BE2C (cell line): ENCODE data around the gene TMEM131L.

ENCODE experiments used
- DNase-seq: peaks from one replicate; pipeline ENCODE4 v3.0.0-alpha.2; 2020
- H3K27me3 ChIP-seq: fragments of 250-450 bp; sonication (Bioruptor Pico); 2 replicates; pipeline ENCODE4 v1.5.1; 2020; ENCODE audit warnings: mild to moderate bottlenecking
- H3K36me3 ChIP-seq: fragments of 250-450 bp; sonication (Bioruptor Pico); 2 replicates; pipeline ENCODE4 v1.5.1; 2020; ENCODE audit warnings: mild to moderate bottlenecking
- H3K4me1 ChIP-seq: fragments of 250-450 bp; sonication (Bioruptor Pico); 2 replicates; pipeline ENCODE4 v1.5.1; 2020
- H3K4me3 ChIP-seq: 2 replicates; pipeline ENCODE4 v1.5.1; 2011; ENCODE audit warnings: low read depth, low read length
- H3K9me3 ChIP-seq: fragments of 250-450 bp; sonication (Bioruptor Pico); 2 replicates; pipeline ENCODE4 v1.5.1; 2020
- CTCF ChIP-seq: IDR thresholded peaks from 2 replicates; pipeline ENCODE4 v1.5.1; 2012; ENCODE audit warnings: mild to moderate bottlenecking, low read depth, low read length

The TMEM131L gene

DNA sequence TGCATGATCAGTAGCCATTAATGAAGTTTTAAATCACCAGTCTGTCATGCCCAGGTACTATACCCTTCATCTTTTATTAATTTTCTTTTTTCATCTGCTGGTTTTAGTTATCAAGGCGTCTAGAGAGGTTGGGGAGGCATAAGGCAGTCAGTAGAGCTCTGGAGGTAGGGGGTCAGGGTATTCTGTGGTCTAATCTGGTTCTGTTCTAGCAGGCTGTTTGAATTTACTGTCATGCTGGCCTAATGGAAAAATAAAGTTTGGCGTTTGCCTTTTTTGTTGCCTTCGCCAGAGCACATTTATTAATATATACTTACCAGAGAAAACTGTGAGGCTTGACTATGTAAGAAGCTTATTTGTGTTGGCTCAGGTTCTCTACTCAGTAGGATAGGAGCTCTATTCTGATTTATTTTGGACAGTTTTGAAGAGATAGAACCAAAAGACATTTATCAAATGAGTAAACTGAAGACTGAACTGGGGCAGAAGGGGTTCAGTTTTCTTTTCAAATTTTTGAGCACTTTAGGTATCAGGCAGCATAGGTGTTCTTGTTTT, 46.9 kb downstream of the TMEM131L start:
- H3K4me3 ChIP-seq, result no peak overlapping the region
- H3K36me3 ChIP-seq, result no peaks in the 10 kb centered on the region; the same call in 1 of the 2 replicates
- TF ChIP-seq CTCF, result no peak
- H3K27me3 ChIP-seq, result no peaks in the 10 kb centered on the region
- H3K4me1 ChIP-seq, result no peaks in the 10 kb centered on the region
- no peaks in the 10 kb centered on the region for H3K9me3 ChIP-seq
- no peak for DNase-seq

GRCh38 chr4:153513596-153513995, 47.4 kb downstream of the TMEM131L start:
- Histone ChIP-seq H3K4me3 (no peak overlapping the region), H3K36me3 (no peaks in the 10 kb centered on the region; the same call in 1 of the 2 replicates), H3K9me3 (no peaks in the 10 kb centered on the region), H3K4me1 (no peaks in the 10 kb centered on the region), H3K27me3 (no peaks in the 10 kb centered on the region)
- no peak for DNase-seq
- TF ChIP-seq CTCF, result no peak

- Histone ChIP-seq H3K27me3 (no peaks in the 10 kb centered on the region), H3K36me3 (no peaks in the 10 kb centered on the region; the same call in 1 of the 2 replicates), H3K4me3 (no peak overlapping the region), H3K9me3 (no peaks in the 10 kb centered on the region), H3K4me1 (no peaks in the 10 kb centered on the region; the same call in 1 of the 2 replicates)
- TF ChIP-seq CTCF, result no peak
- DNase-seq, result no peak
Observed at GRCh38 chr4:153514001-153514526, 47.9 kb downstream of the TMEM131L start.

DNA sequence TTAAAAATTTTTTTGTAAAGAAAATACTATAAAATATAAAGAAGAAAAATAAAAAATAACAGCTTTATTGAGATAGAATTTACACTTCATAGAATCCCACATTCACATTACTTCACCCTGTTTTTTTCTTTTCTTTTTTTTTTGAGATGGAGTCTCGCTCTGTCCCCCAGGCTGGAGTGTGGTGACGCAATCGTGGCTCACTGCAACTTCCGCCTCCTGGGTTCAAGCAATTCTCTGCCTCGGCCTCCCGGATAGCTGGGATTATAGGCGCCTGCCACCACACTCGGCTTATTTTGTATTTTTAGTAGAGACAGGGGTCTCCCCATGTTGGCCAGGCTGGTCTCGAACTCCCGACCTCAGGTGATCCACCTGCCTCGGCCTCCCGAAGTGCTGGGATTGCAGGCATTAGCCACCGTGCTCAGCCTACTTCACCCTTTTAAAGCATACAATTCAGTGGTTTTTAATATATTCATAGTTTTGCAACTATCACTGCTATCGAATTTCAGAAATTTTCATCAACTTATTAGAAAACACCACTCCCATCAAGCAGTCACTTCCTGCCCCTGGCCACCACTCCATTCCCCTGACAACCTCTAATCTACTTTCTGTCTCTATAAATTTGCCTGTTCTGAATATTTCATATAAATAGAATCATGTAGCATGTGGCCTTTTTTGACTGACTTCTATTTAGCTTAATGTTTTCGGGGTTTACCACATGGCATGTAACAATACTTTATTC, 48.7 kb downstream of the TMEM131L start:
- Histone ChIP-seq H3K27me3 (no peaks in the 10 kb centered on the region), H3K4me3 (no peak overlapping the region), H3K4me1 (no peaks in the 10 kb centered on the region; the same call in 1 of the 2 replicates), H3K36me3 (no peaks in the 10 kb centered on the region; the same call in 1 of the 2 replicates), H3K9me3 (no peaks in the 10 kb centered on the region)
- TF ChIP-seq CTCF, result no peak
- no peak for DNase-seq

- TF ChIP-seq CTCF, result no peak
- H3K9me3 ChIP-seq, result no peaks in the 10 kb centered on the region
- no peak for DNase-seq
- no peak overlapping the region for H3K4me3 ChIP-seq
- no peaks in the 10 kb centered on the region; the same call in 1 of the 2 replicates for H3K4me1 ChIP-seq
- no peaks in the 10 kb centered on the region for H3K36me3 ChIP-seq
- no peaks in the 10 kb centered on the region for H3K27me3 ChIP-seq
Observed at GRCh38 chr4:153517159-153517558, 51.0 kb downstream of the TMEM131L start.

DNA sequence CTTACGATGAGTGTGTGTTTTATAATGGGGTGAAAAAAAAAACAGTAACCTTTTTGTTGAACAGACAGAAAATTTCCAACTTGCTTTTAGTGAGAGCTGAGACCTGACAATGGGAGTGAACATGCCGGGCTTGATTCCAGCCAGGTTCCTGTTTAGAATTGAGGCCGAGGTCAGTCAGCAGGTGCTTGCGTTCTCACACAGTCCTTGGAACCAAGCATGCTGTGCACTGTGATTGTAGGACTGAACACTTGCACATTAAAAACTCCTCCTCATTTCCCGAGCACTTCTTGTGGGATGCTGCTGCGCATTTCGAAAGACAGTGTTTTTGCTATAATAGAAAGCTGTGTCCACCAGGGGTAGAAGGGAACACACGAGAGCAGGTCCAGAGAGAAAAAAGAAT, 51.8 kb downstream of the TMEM131L start:
- H3K4me1 ChIP-seq, result no peaks in the 10 kb centered on the region; the same call in 1 of the 2 replicates

More for the DNA sequence above, 51.8 kb downstream of the TMEM131L start:
- Histone ChIP-seq H3K27me3 (no peaks in the 10 kb centered on the region), H3K36me3 (no peaks in the 10 kb centered on the region), H3K4me3 (no peak overlapping the region), H3K9me3 (no peaks in the 10 kb centered on the region)
- no peak for TF ChIP-seq CTCF
- no peak for DNase-seq
